IPS DF 19.7 (cell line): ENCODE measurements around the gene FLCN.
"Not testable (repeated sequence)": the region's sequence is repeated elsewhere in the genome, so short reads cannot be mapped to it uniquely, and the experiment has no call there.

Source experiments
- DNase-seq: peaks from one replicate; pipeline ENCODE4 v3.0.0-alpha.2; 2013; ENCODE audit warnings: low read depth, low spot score

Gene FLCN

DNA sequence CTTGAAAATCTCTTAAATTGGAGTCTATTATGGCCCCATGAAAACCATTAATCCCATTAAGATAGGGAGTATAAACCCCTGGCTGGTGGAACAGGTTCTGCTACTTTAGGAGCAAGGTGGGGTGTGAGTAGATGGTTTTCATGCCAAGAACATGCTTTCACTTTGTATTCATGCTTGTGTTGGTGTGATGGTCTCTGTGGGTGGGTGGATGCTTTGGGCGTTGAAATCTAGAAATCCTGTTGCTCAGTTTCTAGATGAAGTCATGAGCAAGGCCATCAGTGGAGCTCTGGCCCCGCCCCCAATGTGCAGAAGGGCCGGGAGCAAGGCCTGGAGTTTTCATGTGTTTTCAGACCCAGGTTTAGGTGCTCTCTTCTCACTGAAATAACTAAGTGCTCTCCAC is 50.9 kb downstream of the FLCN start:
- no peak for DNase-seq

GRCh38 chr17:17184985-17185757 is 51.8 kb downstream of the FLCN start:
- DNase-seq: not testable (repeated sequence)

DNA sequence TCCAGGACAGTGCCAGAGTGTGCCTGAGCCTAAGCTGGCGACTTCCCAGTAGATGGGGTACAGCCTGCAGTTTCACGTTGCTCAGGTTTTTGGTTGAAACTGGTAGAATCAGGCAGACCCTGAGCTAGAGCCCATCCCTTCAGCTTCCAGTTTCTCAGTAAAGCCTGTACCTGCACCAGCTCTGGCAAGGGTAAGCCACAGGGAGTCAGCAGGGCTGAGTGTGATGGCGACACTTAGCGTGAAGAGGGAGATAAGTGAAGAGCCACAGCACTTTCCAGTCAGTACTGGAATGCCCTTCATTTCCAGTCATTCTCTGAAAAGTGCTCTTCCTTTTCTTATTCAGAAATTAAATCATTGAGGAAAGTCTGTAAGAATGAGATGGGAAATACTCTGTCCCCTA is 53.2 kb downstream of the FLCN start:
- no peak for DNase-seq

DNA sequence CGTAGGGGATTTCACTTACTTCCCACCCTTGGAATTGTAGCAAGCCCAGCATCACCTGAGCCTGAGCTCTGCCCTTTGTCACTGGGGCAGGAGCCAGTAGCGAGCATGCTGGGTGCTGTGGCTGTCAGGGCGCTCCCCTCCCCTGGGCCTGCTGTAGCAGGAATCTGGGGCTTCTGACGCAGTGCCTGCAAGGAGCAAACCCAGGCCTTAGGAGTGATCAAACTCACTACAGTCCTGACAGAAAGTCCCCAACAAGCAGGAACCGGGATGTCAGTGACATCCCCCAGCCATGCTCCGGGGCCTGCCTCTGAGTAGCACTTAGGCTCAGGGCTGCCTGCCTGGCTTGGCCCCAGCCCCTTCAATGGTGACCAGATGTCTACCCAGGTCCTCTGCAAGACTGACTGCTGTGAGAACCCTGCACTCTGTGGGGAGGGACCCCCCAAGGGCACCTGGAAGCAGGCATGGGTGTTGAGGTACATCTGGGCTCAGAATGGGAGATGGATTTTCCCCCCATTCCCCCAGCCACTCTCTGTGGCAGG is 54.3 kb downstream of the FLCN start:
- DNase-seq: no peak

DNA sequence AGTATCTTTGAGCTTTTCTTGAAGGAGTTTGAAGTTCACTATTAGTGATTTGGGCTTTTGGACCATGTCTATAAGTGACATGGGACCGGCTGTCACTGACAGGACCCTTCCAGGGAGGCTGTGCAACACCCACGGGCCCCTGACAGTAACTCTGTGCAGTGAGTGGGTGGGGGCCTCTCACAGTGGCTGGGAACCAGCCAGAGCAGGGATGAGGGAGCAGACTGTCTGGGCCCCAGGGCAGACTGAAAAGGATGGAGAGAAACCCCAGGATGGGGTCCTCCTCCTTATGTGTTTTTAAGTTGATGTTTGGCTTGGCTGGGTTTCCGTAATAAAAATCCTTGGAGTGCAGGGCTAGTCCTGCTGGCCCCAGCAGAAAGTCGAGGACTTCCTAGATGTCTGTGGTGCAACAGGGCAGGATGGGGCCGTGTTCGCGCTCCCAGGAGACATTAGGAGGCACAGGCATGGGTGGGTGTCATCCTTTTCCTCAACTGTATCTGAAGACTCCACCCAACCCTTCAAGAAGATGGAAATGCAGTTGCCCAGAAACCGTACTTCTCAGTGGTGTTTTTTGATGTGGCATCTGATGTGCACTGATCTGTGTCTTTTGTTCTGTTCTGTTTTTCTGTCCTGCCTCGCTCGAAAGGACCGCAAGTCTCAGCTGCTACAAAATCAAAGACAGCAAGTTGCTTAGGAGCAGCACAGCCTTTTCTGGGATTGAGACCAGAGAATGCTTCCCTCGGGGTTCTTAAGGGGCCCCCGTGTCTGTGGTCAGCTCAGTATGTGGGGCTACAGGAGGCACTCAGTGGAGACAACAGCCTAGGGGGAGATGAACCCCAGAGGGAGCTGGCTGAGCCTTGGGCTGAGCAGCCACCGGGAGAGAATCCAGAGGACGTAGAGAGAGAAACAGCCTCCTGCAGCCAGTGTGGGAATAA is 55.0 kb downstream of the FLCN start:
- no peak for DNase-seq

- no peak for DNase-seq
Observed at GRCh38 chr17:17180741-17181525, 56.0 kb downstream of the FLCN start.

- no peak for DNase-seq
Observed at GRCh38 chr17:17180141-17180603, 56.8 kb downstream of the FLCN start.

DNA sequence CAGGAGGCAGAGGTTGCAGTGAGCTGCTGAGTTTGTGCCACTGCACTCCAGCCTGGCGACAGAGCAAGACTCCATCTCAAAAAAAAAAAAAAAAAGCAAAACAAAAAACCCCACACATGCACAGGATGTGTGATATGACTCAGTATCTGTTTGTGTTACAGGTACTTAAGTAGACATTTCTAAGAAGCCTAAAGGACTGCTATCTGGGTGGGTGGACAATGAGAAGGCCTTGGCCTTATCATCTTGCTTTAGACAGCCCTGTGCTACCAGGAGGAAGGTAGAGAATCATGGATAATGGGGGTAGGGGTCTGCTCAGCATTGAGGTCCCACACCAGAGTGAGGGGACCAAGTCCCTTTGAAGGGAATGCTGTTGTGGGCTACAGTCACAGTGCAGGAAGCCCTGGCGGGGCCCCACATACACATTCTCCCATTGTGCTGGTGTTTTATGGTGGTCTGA is 57.6 kb downstream of the FLCN start:
- no peak for DNase-seq

GRCh38 chr17:17177176-17177575 is 59.8 kb downstream of the FLCN start:
- DNase-seq: no peak

DNA sequence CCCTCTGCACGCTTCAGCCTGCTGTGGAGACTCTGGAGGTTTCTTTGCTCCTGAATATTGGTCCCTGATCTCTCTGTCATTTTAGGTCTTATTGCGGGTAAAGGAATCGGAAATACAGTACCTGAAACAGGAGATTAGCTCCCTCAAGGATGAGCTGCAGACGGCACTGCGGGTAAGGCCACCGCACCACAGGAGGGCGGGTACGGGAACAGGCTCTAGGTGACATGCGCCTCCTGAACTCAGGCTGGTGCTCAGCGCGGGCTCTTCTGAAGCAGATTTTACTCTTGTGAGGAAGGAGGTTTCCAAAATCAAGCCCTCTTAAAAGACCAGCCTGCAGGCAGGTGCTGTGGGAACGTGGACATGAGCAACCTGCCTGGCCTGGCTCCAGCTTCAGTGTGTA is 60.6 kb downstream of the FLCN start:
- DNase-seq: no peak

DNA sequence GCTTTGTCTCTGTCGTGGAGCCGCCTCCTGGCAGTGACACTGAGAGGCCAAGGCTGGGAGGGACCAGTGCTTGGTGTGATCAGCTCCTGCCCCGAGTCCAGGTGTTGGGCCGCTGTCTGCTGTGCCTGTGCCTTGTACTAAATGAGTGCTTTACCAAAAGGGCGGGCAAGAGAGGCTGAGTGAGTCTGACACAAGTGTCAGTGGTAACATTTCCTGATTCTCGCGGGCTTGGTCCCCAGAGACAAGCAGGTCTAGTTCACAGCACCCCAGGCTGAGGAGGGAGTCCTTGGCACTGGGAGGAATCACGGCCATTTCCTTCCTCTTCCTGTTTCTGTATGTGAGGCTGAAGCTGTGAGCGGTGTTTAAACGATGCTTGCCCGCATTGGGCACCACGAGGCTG is 61.1 kb downstream of the FLCN start:
- DNase-seq: no peak

GRCh38 chr17:17175340-17175739 is 61.6 kb downstream of the FLCN start:
- no peak for DNase-seq

DNA sequence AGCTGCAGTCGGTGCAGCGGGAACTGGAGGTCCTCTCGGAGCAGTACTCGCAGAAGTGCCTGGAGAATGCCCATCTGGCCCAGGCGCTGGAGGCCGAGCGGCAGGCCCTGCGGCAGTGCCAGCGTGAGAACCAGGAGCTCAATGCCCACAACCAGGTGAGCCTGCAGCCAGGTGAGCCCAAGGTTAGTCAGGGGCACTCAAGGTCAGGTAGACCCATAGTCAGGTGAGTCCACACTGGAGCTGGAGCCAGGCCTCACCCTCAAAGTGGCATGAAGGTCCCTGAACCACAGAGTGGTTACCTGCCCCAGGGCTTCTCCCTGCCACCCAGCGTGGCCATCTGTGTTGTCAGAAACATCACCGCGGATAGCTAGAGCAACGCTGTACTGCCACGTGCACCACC is 63.0 kb downstream of the FLCN start:
- no peak for DNase-seq

DNA sequence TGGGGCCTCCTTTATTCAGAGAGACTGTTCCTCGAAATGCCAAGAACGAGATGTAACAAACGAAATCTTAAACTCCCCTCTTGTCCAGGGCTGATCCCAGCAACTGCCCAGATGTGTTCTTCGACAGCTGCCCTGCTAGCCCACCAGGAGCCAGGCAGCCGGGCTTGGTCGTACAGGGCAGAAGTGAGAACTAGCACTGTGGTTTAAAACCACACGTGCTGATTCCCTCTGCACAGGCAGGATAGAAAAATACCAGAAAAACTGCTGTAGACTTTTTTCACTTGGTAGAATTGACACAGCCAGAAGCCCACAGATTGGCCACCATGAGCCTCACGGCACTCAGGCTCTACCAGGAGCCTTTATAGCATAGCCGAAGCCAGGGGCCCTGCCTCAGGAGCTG is 64.0 kb downstream of the FLCN start:
- no peak for DNase-seq

- no peak for DNase-seq
Observed at GRCh38 chr17:17172001-17172939, 64.7 kb downstream of the FLCN start.

- DNase-seq: no peak
Observed at GRCh38 chr17:17171186-17171585, 65.8 kb downstream of the FLCN start.

DNA sequence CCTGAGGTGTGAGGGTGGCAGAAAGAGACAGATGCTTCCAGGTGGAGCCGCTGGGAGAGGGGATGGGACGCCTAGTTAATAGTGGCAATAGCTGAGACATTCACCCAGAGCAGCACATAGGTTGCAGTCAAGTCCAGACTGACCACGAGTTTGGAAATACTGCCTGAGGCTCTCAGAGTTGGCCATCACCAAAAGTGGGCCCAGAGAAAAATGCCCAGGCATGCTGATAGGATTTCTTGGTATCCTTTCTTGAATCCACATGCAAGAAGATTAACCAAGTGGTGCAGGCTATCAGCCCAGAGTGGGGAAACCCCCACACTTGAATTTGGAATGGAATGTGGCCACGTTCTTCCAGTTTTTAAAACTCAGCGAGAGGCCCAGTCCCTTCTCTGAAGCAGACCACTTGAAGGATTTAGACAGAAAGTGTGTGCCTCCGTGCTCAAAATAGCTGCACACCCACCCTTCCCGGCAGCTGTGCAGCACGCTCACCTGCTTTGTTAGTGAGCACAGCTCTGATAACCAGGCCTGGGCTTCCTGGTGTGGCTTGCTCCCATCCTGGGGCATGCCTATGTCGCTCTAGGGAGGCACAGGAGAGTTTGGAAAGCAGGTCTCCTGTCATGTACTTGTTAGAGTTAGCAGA is 66.5 kb downstream of the FLCN start:
- no peak for DNase-seq

DNA sequence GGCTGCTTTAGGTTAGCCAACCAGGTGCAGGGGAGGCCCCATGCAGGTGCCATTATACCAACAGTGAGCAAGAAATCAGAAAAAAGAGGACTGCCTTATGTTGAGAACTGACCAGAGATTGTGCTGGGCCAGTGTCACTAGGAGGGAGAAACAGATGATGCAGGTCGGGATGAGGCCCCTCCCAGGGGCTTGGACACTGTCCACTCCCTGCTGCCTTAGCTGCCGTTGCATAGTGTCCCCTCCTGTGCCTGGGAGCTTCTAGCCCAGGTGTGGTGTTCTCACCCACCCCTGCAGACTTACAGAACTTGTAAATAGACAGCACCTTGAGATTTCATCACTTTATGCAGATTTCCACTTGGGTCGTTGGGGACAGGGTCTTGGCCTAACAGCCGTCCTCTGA is 67.6 kb downstream of the FLCN start:
- DNase-seq: no peak

DNA sequence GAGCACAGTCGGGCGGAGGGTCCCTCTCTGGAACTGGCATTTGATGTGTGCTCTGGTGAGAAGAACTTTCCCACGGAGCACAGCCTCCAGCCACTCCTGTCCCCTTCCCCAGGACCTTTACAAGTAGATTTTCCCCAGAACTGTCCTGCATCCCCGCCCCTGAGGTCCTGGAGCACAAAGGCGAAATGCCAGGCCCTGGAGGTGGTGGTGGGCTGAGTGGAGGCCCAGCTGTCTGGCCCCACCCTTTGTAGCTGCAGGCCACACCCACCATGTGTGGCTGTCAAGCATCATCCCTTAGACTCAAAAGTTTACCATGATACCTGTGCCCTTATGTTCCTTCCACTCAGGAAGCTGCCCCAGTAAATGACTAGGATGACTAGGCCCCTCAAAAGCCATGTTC is 68.6 kb downstream of the FLCN start:
- DNase-seq: no peak

DNA sequence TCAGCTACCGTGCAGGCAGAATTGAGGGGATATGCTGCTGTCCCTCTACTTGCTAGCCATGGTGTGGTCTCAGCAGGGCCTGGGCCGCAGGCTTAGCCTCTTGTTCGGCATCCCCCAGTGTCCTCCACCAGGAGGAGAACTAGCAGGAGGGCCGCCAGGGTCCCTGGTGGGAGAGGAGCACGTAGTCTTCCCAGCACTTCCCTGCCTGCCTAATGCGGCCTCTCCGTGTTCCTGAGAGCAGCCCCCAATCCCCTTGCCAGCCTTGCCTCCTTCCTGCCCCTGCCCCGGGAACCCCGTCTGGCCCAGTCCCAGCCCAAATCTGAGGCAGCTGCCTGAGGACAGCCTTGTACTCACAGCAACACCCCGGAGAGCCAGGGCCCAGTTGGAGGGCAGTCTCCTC is 69.0 kb downstream of the FLCN start:
- no peak for DNase-seq
